HUES48 (cell line): ENCODE measurements around the gene SLC22A4.

Source experiments
- H3K27ac ChIP-seq: one replicate; pipeline ENCODE4 v1.7.0; 2013; ENCODE audit warnings: low read depth, low read length, inconsistent platforms
- H3K27me3 ChIP-seq: 2 replicates; pipeline ENCODE4 v1.6.1; 2013; ENCODE audit warnings: mild to moderate bottlenecking, low read length; ENCODE audit not compliant: control insufficient read depth, insufficient read depth
- H3K36me3 ChIP-seq: 2 replicates; pipeline ENCODE4 v1.6.1; 2013; ENCODE audit warnings: low read length; ENCODE audit not compliant: control insufficient read depth, insufficient read depth
- H3K4me1 ChIP-seq: 2 replicates; pipeline ENCODE4 v1.6.1; 2013; ENCODE audit warnings: mild to moderate bottlenecking, low read length; ENCODE audit not compliant: control insufficient read depth, insufficient read depth
- H3K4me3 ChIP-seq: 2 replicates; pipeline ENCODE4 v1.5.1; 2013; ENCODE audit warnings: mild to moderate bottlenecking, low read depth, low read length
- H3K9ac ChIP-seq: 2 replicates; pipeline ENCODE4 v1.6.1; 2013; ENCODE audit warnings: mild to moderate bottlenecking, low read depth, low read length, moderate library complexity
- H3K9me3 ChIP-seq: 2 replicates; pipeline ENCODE4 v1.6.1; 2013; ENCODE audit warnings: low read length; ENCODE audit not compliant: control insufficient read depth, insufficient read depth

Gene SLC22A4

GRCh38 chr5:132297211-132297940 lies 3.2 kb downstream of the SLC22A4 start:
- no peak overlapping the region for H3K27ac ChIP-seq
- no peak overlapping the region for H3K4me3 ChIP-seq
- H3K9ac ChIP-seq = no peak overlapping the region
- peaks cover 26% of the 10 kb centered on the region for H3K27me3 ChIP-seq
- peaks cover 16% of the 10 kb centered on the region for H3K4me1 ChIP-seq
- H3K9me3 ChIP-seq = no peaks in the 10 kb centered on the region
- no peaks in the 10 kb centered on the region for H3K36me3 ChIP-seq

GRCh38 chr5:132298298-132299212 lies 4.4 kb downstream of the SLC22A4 start:
- Histone ChIP-seq H3K27me3 (peaks cover 26% of the 10 kb centered on the region), H3K9me3 (no peaks in the 10 kb centered on the region), H3K27ac (no peak overlapping the region), H3K4me1 (peaks cover 10% of the 10 kb centered on the region; the same call in 1 of the 2 replicates), H3K4me3 (no peak overlapping the region), H3K36me3 (no peaks in the 10 kb centered on the region), H3K9ac (no peak overlapping the region)

- no peak overlapping the region for H3K9ac ChIP-seq
- H3K27ac ChIP-seq = no peak overlapping the region
- peaks cover 18% of the 10 kb centered on the region for H3K27me3 ChIP-seq
- no peaks in the 10 kb centered on the region for H3K36me3 ChIP-seq
- H3K9me3 ChIP-seq = no peaks in the 10 kb centered on the region
- H3K4me1 ChIP-seq = peaks cover 8% of the 10 kb centered on the region; the same call in 1 of the 2 replicates
- H3K4me3 ChIP-seq = no peak overlapping the region
These were observed 5.7 kb downstream of the SLC22A4 start for GRCh38 chr5:132299917-132300316.

- no peak overlapping the region for H3K4me3 ChIP-seq
- no peaks in the 10 kb centered on the region for H3K9me3 ChIP-seq
- no peak overlapping the region for H3K9ac ChIP-seq
- no peak overlapping the region for H3K27ac ChIP-seq
- H3K27me3 ChIP-seq = peaks cover 9% of the 10 kb centered on the region
- H3K4me1 ChIP-seq = no peaks in the 10 kb centered on the region
- no peaks in the 10 kb centered on the region for H3K36me3 ChIP-seq
These were observed 6.6 kb downstream of the SLC22A4 start for GRCh38 chr5:132300577-132301343.

- H3K4me3 ChIP-seq = no peak overlapping the region
- H3K27me3 ChIP-seq = 0 out of 2 replicates have a peak, but pooled peaks cover under 1% of the 10 kb centered on the region
- H3K27ac ChIP-seq = no peak overlapping the region
- H3K9me3 ChIP-seq = no peaks in the 10 kb centered on the region
- no peak overlapping the region for H3K9ac ChIP-seq
- no peaks in the 10 kb centered on the region for H3K36me3 ChIP-seq
- no peaks in the 10 kb centered on the region for H3K4me1 ChIP-seq
These were observed 7.4 kb downstream of the SLC22A4 start for GRCh38 chr5:132301344-132302271.

GRCh38 chr5:132302413-132302812 lies 8.2 kb downstream of the SLC22A4 start:
- Histone ChIP-seq H3K9me3 (no peaks in the 10 kb centered on the region), H3K4me1 (no peaks in the 10 kb centered on the region), H3K27ac (no peak overlapping the region), H3K4me3 (no peak overlapping the region), H3K27me3 (no peaks in the 10 kb centered on the region), H3K9ac (no peak overlapping the region), H3K36me3 (no peaks in the 10 kb centered on the region)

GRCh38 chr5:132303589-132303988 lies 9.4 kb downstream of the SLC22A4 start:
- no peaks in the 10 kb centered on the region for H3K27me3 ChIP-seq

GRCh38 chr5:132305420-132305819 lies 11.2 kb downstream of the SLC22A4 start:
- Histone ChIP-seq H3K4me3 (no peak overlapping the region), H3K27me3 (no peaks in the 10 kb centered on the region), H3K9me3 (no peaks in the 10 kb centered on the region), H3K36me3 (no peaks in the 10 kb centered on the region), H3K4me1 (no peaks in the 10 kb centered on the region), H3K27ac (no peak overlapping the region), H3K9ac (no peak overlapping the region)

More at GRCh38 chr5:132303589-132303988, 9.4 kb downstream of the SLC22A4 start:
- H3K9ac ChIP-seq = no peak overlapping the region
- H3K36me3 ChIP-seq = no peaks in the 10 kb centered on the region
- no peaks in the 10 kb centered on the region for H3K9me3 ChIP-seq
- no peak overlapping the region for H3K27ac ChIP-seq
- H3K4me1 ChIP-seq = no peaks in the 10 kb centered on the region
- H3K4me3 ChIP-seq = no peak overlapping the region

- H3K9me3 ChIP-seq = no peaks in the 10 kb centered on the region
- no peak overlapping the region for H3K4me3 ChIP-seq
- H3K36me3 ChIP-seq = no peaks in the 10 kb centered on the region
- no peaks in the 10 kb centered on the region for H3K27me3 ChIP-seq
- H3K4me1 ChIP-seq = no peaks in the 10 kb centered on the region
- no peak overlapping the region for H3K9ac ChIP-seq
- H3K27ac ChIP-seq = no peak overlapping the region
These were observed 14.5 kb downstream of the SLC22A4 start for GRCh38 chr5:132308701-132309100.

- H3K27ac ChIP-seq = no peak overlapping the region
- no peak overlapping the region for H3K9ac ChIP-seq
- no peaks in the 10 kb centered on the region for H3K4me1 ChIP-seq
- no peak overlapping the region for H3K4me3 ChIP-seq
- no peaks in the 10 kb centered on the region for H3K9me3 ChIP-seq
- H3K27me3 ChIP-seq = no peaks in the 10 kb centered on the region
- no peaks in the 10 kb centered on the region for H3K36me3 ChIP-seq
These were observed 15.5 kb downstream of the SLC22A4 start for GRCh38 chr5:132309679-132310078.
